Hematopoietic multipotent progenitor cell treated with erythropoietin and hydrocortisone succinate and interleukin-3 and kit ligand, for 4 days (in vitro differentiated cells): ENCODE results near the gene SCGN.
A peak's percentile ranks its signal among the peaks of the same experiment; 100 is the strongest.

ENCODE experiments used
- DNase-seq: peaks from one replicate; pipeline ENCODE4 v3.0.0-alpha.2; 2015

SCGN gene

GRCh38 chr6:25691894-25692293 is 39.9 kb downstream of the SCGN start:
- DNase-seq: no peak

GRCh38 chr6:25692472-25692871 is 40.5 kb downstream of the SCGN start:
- DNase-seq: no peak

GRCh38 chr6:25694366-25694765 is 42.4 kb downstream of the SCGN start:
- no peak for DNase-seq

- DNase-seq: no peak
These were observed 43.7 kb downstream of the SCGN start for GRCh38 chr6:25695671-25696070.

GRCh38 chr6:25697537-25698340 is 45.7 kb downstream of the SCGN start:
- no peak for DNase-seq

GRCh38 chr6:25698631-25699030 is 46.6 kb downstream of the SCGN start:
- peak; percentile 87 for DNase-seq

GRCh38 chr6:25699649-25700048 is 47.6 kb downstream of the SCGN start:
- DNase-seq: no peak

- DNase-seq: no peak
These were observed 48.7 kb downstream of the SCGN start for GRCh38 chr6:25700761-25701160.

GRCh38 chr6:25701807-25702206 is 49.8 kb downstream of the SCGN start:
- DNase-seq: no peak

GRCh38 chr6:25703005-25703404 is 51.0 kb downstream of the SCGN start:
- no peak for DNase-seq

- no peak for DNase-seq
These were observed 52.0 kb downstream of the SCGN start for GRCh38 chr6:25704001-25704400.

- DNase-seq: no peak
These were observed 54.4 kb downstream of the SCGN start for GRCh38 chr6:25706314-25707014.

GRCh38 chr6:25709761-25710160 is 57.7 kb downstream of the SCGN start:
- no peak for DNase-seq

GRCh38 chr6:25710287-25710686 is 58.3 kb downstream of the SCGN start:
- DNase-seq: no peak

- peak; percentile 28 for DNase-seq
These were observed 61.8 kb downstream of the SCGN start for GRCh38 chr6:25713824-25714223.

- peak; percentile 31 for DNase-seq
These were observed 62.8 kb downstream of the SCGN start for GRCh38 chr6:25714765-25715164.

- no peak for DNase-seq
These were observed 63.8 kb downstream of the SCGN start for GRCh38 chr6:25715794-25716193.

- DNase-seq: peak; percentile 82
These were observed 66.1 kb downstream of the SCGN start for GRCh38 chr6:25717866-25718740.

- DNase-seq: no peak
These were observed 74.3 kb downstream of the SCGN start for GRCh38 chr6:25726122-25726911.

- no peak for DNase-seq
These were observed 75.0 kb downstream of the SCGN start for GRCh38 chr6:25727028-25727427.

GRCh38 chr6:25730907-25731306 is 78.9 kb downstream of the SCGN start:
- DNase-seq: no peak

- DNase-seq: no peak
These were observed 79.7 kb downstream of the SCGN start for GRCh38 chr6:25731721-25732120.
